K562 (cell line): ENCODE data around the gene PRPSAP1. TPM values are rescaled to one million over a fixed set of nuclear protein-coding genes. Genes with fewer than 3 reads are reported as not detected.
A peak's percentile ranks its signal among the peaks of the same experiment; 100 is the strongest.

Experiments used
- ARHGAP35 ChIP-seq: fragments of 450-650 bp; IDR thresholded peaks from 2 replicates; pipeline ENCODE4 v1.6.1; 2018; ENCODE audit not compliant: partially characterized antibody
- BCL6 ChIP-seq: fragments of 250-450 bp; sonication (Bioruptor Pico); IDR thresholded peaks from 2 replicates; pipeline ENCODE4 v1.4.0; 2020
- CEBPB ChIP-seq: fragments of 450-650 bp; IDR thresholded peaks from 2 replicates; pipeline ENCODE4 v1.6.1; 2016; ENCODE audit warnings: missing genetic modification characterization, missing compliant biosample characterization
- CREBBP ChIP-seq: IDR thresholded peaks from one replicate; pipeline ENCODE4 v1.6.1; 2012; ENCODE audit warnings: low read depth, mild to moderate bottlenecking, control low read depth, inconsistent platforms, low read length
- ELF1 ChIP-seq: fragments of 200-800 bp; sonication (Bioruptor generic); IDR thresholded peaks from 2 replicates; pipeline ENCODE4 v1.6.1; 2016; ENCODE audit warnings: missing genetic modification characterization, missing compliant biosample characterization
- FUS ChIP-seq: fragments of 200-400 bp; formaldehyde crosslinking; optimal IDR thresholded peaks from 2 replicates; pipeline ENCODE3; 2017; ENCODE audit warnings: low read depth, low read length
- HSF4 ChIP-seq: fragments of 250-450 bp; sonication (Bioruptor Pico); IDR thresholded peaks from 2 replicates; pipeline ENCODE4 v2.1.2; 2022; ENCODE audit warnings: mild to moderate bottlenecking, moderate library complexity, borderline replicate concordance
- ILF3 ChIP-seq: fragments of 450-650 bp; IDR thresholded peaks from 2 replicates; pipeline ENCODE4 v1.6.1; 2018; ENCODE audit warnings: antibody characterized with exemption, mild to moderate bottlenecking, moderate library complexity, borderline replicate concordance
- MAFF ChIP-seq: IDR thresholded peaks from 2 replicates; pipeline ENCODE4 v1.6.1; 2012; ENCODE audit warnings: low read length, improper control_type of control experiment
- NONO ChIP-seq, 2 experiments: fragments of 200-400 bp in 1 of 2; fragments of 450-650 bp in 1 of 2; formaldehyde crosslinking in 1 of 2; IDR thresholded peaks; 2 replicates each; pipeline ENCODE4 v1.6.1; 2017; ENCODE audit warnings: low read depth in 2 of 2, mild to moderate bottlenecking in 2 of 2, moderate library complexity in 2 of 2, low read length in 1 of 2
- NRF1 ChIP-seq, 2 experiments: fragments of 450-650 bp; IDR thresholded peaks in 1 of 2; conservative IDR thresholded peaks in 1 of 2; 2 replicates each; pipeline ENCODE4 v1.6.1; 2014; ENCODE audit warnings: mild to moderate bottlenecking in 2 of 2
- PURB ChIP-seq: sonication (generic); formaldehyde crosslinking; IDR thresholded peaks from 2 replicates; pipeline ENCODE4 v1.9.0; 2021; ENCODE audit warnings: low read depth, mild to moderate bottlenecking, missing genetic modification reagents
- RNF2 ChIP-seq: sonication (generic); IDR thresholded peaks from 2 replicates; pipeline ENCODE4 v1.6.1; 2016
- SPI1 ChIP-seq: IDR thresholded peaks from 2 replicates; pipeline ENCODE4 v1.6.1; 2011; ENCODE audit warnings: low read depth, low read length, control low read depth, borderline replicate concordance
- ZC3H4 ChIP-seq: sonication (generic); formaldehyde crosslinking; IDR thresholded peaks from 2 replicates; pipeline ENCODE4 v1.9.0; 2021; ENCODE audit warnings: missing genetic modification reagents, borderline replicate concordance
- ZNF146 ChIP-seq: IDR thresholded peaks from one replicate; pipeline ENCODE4 v1.6.1; 2018; ENCODE audit warnings: missing compliant biosample characterization; ENCODE audit not compliant: unreplicated experiment
- polyA plus RNA-seq, 8 experiments: library from polyadenylated mRNA; depleted of rRNA in 4 of 8; stranded (reverse) in 5 of 8; unstranded in 3 of 8; fragments of >200 nt; fragmentation: Nextera tagmentation in 2 of 8; fragmentation: Illumina TruSeq in 1 of 8; extraction: Ambion mirVana in 2 of 8; extraction: Trizol in 1 of 8; gene quantifications; 2 replicates each; pipeline versions ENCODE4 v1.2.1 to v1.2.3, GENCODE V29; 2011 to 2014; ENCODE audit warnings: inconsistent platforms in 1 of 8, missing spikeins in 1 of 8
- total RNA-seq, 7 experiments: library from RNA; depleted of rRNA in 6 of 7; stranded (reverse); fragments of >200 nt in 6 of 7; fragmentation: Illumina TruSeq in 2 of 7; extraction: Trizol in 2 of 7; gene quantifications; 2 replicates each; pipeline versions ENCODE4 v1.2.1 to v1.2.3, GENCODE V29; 2011 to 2021; ENCODE audit warnings: low replicate concordance in 1 of 7
- TF ChIP-seq, protein P1 (sequence below), 2 experiments: fragments of 450-650 bp; IDR thresholded peaks; 2 replicates each; pipeline ENCODE4 v1.6.1; 2016; ENCODE audit warnings: mild to moderate bottlenecking in 2 of 2, borderline replicate concordance in 1 of 2, low read depth in 1 of 2, moderate library complexity in 1 of 2
- TF ChIP-seq, protein P2 (sequence below), 2 experiments: fragments of 250-450 bp in 1 of 2; fragments of 450-650 bp in 1 of 2; sonication (Bioruptor Pico) in 1 of 2; IDR thresholded peaks; 2 replicates each; pipeline versions ENCODE4 v1.6.1 to v1.8.0; 2016 to 2021; ENCODE audit warnings: mild to moderate bottlenecking in 2 of 2, moderate library complexity in 2 of 2, missing compliant biosample characterization in 1 of 2, missing genetic modification characterization in 1 of 2

The PRPSAP1 gene
- total and polyA plus RNA-seq, 9 of the 15 experiments (the other 6 are each of a cell fraction or from before 2014, with no cell fraction given): 21.9 to 77.1 (median 40.8) TPM

DNA sequence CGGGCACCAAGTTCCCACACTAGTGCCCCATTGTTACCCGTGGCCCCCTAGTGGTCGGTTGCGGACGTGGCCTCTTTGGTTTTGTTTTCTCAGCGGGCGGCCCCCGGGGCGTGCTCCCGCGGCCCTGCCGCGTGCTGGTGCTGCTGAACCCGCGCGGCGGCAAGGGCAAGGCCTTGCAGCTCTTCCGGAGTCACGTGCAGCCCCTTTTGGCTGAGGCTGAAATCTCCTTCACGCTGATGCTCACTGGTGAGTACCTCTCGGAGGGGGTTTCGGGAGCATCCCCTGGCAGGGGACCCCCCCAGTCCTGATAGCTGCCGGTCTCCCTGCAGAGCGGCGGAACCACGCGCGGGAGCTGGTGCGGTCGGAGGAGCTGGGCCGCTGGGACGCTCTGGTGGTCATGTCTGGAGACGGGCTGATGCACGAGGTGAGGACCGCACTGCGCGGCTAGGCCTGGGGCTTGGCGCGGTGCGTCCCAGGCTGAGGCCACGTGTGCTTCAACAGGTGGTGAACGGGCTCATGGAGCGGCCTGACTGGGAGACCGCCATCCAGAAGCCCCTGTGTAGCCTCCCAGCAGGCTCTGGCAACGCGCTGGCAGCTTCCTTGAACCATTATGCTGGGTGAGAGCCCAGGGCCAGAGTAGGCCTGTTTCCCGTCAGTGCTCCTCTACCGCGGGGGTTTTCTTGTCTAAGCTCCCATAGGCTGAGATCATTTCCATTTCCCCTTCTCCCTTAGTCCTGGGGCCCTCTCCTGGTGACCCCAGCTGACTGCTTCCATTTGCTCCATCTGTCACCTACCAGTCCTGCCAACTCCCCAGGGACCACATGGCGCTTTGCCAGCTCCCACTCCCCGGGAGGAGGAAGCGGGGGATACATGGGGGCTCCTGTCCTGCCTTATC, 32.4 kb upstream of the PRPSAP1 start (continued):
- TF ChIP-seq, protein P1, sequence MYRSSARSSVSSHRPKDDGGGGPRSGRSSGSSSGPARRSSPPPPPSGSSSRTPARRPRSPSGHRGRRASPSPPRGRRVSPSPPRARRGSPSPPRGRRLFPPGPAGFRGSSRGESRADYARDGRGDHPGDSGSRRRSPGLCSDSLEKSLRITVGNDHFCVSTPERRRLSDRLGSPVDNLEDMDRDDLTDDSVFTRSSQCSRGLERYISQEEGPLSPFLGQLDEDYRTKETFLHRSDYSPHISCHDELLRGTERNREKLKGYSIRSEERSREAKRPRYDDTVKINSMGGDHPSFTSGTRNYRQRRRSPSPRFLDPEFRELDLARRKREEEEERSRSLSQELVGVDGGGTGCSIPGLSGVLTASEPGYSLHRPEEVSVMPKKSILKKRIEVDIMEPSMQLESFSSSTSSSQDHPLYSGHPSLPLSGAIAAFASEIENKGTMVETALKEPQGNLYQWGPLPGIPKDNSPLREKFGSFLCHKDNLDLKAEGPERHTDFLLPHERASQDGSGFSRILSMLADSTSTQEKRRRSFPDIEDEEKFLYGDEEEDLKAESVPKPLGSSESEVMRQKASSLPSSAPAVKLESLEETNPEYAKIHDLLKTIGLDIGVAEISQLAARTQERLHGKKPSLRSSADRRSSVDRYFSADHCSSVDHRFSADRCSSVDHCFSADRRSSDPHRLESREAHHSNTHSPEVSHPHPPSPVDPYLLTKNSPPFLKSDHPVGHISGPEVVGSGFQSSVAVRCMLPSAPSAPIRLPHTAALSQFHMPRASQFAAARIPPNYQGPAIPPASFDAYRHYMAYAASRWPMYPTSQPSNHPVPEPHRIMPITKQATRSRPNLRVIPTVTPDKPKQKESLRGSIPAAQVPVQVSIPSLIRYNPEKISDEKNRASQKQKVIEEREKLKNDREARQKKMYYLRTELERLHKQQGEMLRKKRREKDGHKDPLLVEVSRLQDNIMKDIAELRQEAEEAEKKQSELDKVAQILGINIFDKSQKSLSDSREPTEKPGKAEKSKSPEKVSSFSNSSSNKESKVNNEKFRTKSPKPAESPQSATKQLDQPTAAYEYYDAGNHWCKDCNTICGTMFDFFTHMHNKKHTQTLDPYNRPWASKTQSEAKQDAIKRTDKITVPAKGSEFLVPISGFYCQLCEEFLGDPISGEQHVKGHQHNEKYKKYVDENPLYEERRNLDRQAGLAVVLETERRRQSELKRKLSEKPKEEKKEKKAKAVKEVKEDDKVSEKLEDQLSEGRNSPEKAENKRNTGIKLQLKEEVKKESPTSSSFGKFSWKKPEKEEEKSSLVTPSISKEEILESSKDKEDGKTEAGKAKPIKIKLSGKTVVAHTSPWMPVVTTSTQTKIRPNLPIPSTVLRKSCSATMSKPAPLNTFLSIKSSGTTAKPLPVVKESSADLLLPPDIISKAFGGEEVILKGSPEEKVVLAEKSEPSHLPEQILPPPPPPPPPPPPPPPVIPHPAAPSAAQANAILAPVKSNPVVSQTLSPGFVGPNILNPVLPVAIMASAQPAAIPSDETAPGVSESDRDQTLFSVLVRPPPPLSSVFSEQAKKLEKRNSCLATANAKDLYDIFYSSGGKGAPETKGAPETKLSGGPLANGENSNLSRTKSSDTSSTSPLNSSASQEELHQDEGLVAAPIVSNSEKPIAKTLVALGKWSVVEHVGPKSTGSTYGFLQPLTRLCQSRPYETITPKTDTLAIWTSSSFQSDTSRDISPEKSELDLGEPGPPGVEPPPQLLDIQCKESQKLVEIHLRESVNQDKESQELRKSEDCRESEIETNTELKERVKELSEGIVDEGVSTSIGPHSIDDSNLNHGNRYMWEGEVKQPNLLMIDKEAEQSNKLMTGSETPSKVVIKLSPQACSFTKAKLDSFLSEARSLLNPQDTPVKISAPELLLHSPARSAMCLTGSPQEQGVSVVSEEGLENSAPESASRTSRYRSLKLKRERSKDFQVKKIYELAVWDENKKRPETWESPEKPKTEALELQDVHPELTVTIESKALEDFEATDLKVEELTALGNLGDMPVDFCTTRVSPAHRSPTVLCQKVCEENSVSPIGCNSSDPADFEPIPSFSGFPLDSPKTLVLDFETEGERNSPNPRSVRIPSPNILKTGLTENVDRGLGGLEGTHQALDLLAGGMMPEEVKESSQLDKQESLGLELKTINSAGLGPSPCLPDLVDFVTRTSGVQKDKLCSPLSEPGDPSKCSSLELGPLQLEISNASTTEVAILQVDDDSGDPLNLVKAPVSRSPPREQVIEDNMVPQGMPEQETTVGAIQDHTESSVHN (IDR thresholded peaks at IDR 0.05; ENCODE audit: borderline replicate concordance in 1 of 2, low read depth in 1 of 2): no peak
- TF ChIP-seq BCL6 (CRISPR knock-in tag) (no peak), NRF1 (conservative IDR thresholded peaks at IDR 0.05 in 1 of 2, IDR thresholded peaks at IDR 0.05 in 1 of 2) (no peak), FUS (no peak), ILF3 (no peak), NONO (IDR thresholded peaks at IDR 0.05; ENCODE audit: low read depth in 2 of 2, low read length in 1 of 2) (no peak; a peak in 1 of 4 replicates), ARHGAP35 (no peak), ZNF146 (CRISPR knock-in tag) (no peak), ZC3H4 (CRISPR knock-in tag) (no peak), HSF4 (CRISPR knock-in tag) (no peak), CREBBP (no peak), MAFF (no peak), ELF1 (tag) (no peak), SPI1 (no peak), RNF2 (peak; percentile 90), PURB (no peak), CEBPB (no peak)
- TF ChIP-seq, protein P2, sequence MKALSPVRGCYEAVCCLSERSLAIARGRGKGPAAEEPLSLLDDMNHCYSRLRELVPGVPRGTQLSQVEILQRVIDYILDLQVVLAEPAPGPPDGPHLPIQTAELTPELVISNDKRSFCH (CRISPR knock-in tag; IDR thresholded peaks at IDR 0.05): no peak
- TF ChIP-seq, protein P2 (tag; IDR thresholded peaks at IDR 0.05): 0 out of 2 replicates have a peak, but pooled peaks have one; percentile 56
